ENCODE results near the gene SDC1.

Gene SDC1

DNA sequence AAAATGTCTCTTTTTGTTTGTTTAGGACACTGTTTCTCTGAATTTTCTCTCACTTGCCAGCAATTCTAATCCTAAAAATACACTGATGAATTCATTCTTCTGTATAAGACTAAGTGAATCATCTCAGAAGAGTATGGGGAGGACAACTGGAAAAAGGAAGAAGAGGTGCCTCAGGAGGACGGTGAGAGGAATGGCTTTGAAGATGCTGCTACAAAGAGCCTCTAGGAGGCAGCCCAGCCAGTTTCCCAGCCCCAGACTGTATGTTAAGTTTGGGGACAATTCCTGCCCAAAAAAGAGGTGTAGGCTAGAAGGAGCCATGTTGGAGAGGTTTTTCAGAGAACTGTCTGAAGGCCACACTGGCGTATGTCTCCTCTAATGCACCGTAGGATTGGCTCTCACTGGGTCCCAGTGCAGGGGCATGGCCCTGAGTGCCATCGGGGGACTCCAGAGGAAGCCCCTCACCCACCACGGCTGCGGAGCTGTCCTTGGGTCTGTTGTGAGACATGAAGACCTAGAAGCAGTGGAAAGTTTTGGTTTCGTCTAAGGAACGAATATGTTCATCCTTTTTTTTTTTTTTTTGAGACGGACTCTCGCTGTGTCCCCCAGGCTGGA is 3.1 kb upstream of the SDC1 start:
- no peak for DNase-seq

DNA sequence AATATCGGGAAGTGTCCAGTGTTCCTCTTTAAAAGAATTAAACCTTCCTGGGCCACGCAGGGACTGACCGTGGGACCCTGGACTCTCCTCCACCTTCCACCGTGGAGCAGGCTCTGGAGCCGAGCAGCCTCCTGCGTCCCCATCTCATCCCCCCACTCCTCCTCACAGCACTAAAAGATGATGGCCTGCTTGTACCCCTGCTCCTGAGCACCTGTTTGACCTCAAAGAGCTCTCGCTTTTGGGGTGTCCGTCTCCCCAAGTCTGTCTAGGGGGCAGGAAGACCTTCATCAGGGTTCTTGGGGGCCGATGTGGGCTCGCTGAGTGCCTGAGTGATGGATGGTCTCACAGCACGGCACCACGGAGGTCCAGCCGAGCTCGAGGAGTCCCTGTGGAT is 1.2 kb upstream of the SDC1 start:
- no peak for DNase-seq

DNA sequence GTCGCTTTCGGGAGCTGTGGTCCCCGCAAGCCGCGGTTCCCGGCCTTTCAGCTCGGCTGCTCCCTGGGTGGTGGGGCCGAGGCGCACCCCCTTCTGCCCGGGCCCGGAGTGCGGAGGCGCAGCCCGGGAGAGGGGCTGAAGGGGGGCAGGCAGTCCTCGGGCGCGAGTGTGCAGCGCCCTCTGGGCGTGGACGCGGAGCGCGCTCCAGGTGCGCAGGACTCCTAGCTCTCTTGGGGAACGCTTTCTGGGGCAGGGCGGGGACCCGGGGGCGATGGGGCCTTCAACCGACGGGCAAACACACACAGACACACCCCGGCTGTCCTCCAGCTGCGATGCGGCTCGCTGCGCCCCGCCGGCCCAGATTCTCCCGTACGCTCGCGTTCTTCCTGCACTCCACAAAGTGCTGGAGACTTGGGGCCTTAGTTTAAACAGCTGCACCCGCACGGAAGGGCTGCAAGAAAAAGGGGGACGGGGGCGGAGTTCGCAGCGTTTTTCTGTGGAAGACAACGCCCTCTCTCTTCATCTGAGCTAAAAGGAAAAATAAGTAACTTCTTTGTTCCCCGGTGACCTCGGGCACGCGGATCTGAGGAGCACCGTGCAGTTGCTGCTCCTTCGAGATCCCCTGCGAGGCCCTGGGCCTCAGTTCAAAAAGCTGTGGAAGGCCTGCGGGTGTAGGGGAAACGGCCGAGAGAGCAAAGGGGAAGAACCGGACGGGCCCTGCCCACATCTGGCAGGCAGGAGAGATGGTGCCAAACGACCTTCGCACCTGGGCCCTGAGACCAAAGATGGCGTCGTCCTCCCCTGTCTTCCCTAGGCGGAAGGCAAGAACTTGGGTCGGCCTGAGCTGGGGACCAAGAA is 593 bp upstream of the SDC1 start:
- peak; percentile 35 for DNase-seq

DNA sequence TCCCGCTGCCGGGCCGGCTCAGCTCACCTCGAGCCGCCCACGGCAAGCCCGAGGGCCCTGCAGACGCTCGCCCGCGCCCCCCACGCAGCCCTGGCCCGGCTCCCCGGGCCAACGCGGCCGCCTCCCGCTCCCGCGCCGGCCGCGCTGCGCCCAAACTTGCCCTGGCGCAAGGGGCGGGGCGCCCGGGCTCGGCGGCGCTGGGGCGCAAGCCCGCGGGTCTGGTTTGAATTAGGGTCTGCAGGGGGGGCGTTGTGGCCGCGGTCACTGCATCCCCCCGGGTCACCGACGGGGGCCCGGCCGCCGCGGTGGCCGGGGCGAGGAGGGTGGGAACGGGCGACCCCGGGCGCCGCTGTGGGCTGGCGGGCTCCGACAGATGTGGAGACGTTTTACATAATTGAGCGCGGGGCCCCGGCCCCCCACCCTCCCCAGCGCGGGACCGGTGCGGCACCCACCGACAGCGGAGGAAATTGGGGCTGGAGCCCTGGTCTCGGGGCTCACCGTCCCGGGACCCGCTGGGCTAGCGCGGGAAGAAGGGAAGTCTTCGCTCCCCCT is 690 bp downstream of the SDC1 start:
- DNase-seq, result no peak

DNA sequence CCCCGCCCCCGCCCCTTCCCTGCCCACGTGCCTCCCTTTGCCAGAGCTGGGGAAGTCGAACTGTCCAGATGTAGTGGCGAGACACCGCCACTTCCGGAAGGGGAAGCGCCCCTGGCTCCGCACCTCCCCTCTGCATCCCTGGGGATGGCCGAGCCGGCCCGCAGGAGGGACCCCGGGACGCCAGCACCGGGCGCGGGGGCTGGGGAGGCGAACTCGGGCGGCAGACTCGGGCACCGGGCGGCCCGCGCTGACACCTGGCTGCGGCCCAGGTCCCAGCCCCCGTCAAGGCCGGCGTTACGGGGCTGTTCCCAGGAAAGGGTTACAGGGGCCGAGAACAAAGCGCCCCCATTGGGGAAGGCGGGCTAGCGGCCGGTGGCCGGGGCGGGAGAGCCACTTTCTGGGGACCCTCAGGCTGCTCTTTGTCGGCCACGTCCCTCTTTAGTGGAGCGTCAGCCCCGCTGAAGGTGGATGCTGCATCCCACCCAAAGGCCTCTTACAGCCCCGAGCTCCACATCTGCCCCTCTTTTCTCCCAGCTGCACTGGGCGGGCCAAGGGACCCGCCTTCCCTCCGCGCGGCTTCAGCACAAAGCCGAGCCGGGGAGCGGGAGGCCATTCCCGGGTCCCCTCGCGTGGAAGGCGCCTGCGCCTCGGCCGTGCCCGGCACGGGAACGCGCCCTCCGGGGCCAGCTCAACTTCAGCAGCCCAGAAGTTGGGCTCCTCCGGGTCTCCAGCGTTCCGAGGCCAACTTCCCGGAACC is 1.3 kb downstream of the SDC1 start:
- DNase-seq, result peak; percentile 40

DNA sequence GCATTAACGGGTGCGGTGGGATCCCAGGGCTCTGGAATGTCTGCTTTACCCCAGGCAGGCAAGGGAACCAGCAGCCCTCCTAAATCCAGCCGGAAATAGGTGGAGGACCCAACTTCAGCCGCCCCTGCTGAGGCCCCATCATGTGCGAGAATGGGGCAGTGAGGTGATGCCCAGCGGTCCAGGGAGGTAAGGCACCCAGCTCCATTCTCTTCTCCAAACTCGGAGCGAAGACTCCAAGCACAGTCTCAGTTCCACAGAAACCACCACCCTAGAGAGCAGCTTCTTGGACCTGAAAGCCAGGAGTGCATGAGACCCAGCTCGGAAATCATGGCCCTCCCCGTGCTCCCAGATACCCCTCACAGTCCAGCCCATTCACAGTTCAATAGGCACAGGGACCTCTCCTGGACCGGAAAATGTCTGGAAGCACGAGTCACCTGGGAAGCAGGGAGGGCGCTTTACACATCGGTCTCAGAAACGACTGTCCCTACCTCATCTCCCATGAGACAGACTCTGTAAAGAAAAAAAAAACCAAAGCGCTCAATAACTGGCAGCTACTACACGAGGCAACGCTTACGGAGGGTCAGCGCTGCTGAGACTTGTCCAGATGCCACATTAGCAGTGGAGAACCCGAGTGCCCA is 2.0 kb downstream of the SDC1 start:
- DNase-seq, result no peak

DNA sequence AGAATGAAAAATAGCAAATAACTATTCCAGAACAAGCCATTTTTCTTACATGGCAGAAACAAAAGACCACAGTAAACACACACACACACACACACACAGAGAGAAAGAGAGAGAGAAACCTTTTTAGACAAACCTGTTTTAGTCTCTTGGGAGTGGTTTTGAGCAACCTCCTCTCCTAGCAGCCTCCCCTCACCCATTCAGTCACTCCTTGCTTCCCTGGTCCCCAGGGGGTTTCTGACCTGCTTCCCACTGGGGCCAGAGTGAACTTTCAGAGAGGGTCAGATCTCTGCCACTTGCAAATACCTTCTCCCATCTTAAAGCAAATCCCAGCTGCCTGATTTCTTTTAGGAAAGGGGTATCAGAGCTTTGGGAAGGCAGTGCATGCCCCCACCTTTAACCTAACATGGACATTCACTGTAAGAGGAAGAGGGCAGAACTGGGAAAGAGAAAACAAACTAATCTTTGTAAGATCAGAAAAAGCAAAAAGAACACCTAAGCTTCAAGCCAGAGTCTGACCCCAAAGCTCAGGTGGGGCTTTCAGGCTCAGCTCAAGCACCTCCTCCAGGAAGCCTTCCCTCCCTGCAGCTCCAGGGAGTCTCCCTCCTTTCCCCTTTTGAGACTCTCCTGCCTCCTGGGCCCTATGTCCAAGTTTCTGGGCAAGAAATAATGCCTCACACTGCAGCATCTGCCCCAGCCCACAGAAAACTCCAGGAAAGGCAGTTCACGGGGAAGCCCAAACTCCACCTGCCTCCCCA is 2.7 kb downstream of the SDC1 start:
- no peak for DNase-seq

DNA sequence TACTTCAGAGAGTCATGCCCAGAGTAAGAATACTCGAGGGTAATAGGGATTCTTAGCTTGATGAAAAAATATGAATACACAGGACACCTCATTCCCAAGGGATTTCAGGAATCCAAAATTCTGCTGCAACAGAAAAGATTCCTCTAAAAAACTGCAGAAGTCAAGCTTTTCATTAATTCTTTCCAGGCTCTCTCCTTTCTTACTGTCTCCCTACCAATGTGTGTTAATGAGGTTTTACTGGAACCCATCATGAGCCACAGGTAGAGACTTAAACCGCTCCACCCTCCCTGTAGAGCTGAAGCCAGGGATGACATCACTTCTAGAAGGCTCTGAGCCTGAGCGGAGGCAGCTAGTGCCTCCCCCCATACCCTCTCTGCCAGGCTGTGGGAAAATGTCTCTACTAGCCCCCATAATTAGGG is 3.4 kb downstream of the SDC1 start:
- DNase-seq, result peak; percentile 90

DNA sequence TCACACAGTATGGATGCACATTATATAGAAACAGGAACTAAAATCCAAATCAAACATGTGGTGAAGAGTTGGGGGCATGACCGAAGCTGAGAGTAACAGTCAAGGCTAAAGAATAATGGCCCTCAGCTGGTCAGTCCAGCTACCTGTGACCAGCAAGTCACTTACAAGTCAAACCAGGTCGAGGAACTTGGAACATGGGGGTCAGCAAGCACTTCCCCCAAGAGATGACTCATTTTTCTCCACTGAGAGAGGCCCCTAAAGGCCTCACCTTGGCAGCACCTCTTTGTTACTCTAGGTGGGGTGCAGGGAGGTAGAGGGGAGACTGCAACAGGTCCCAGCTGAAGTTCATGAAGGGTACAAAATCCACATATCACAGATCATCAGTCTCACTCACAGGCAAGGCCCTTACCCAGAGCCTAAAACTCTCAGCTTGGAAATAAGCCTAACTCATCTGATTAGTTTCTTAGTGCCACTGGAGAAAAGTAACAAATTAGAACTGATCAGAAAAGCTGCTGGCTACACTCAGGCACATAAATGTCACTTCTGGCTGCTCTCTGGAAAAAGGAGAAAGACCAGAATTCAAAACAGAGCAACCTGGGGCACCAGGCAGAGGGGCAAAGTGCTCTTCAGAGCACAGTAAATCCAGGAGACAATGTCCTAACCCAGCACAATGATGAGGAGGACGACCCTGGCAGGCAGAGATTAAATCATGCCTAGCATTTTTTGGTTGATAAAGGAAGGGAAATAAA is 4.0 kb downstream of the SDC1 start:
- DNase-seq, result no peak

DNA sequence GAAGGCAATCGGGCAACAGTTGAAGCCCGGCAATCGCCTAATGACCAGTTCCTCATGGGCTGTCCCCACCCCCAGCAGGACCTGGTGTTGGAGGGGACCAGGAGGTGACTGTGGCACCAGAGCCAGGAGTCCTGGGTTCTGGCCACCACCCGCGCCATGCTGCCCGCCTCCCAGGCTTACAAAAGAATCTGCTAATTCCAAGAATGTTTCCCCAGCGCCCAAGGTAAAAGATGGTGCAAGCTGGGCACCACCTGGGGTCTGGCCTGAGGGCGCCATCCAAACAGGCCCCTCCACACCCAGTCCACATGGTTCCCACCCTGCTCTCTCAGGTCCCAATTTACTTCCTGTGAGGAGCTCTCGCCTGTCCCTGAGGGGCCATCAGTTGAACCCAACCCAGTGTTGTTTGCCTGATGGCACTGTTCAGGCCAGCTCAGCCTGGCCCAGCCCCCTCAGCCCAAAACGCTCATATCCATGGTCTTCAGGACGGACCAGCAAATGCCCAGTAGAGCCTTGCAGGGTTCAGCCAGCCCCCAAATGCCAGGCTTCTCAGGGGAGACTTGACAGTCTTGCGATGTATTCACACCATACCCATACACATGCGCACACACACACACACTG is 5.1 kb downstream of the SDC1 start:
- DNase-seq, result no peak

DNA sequence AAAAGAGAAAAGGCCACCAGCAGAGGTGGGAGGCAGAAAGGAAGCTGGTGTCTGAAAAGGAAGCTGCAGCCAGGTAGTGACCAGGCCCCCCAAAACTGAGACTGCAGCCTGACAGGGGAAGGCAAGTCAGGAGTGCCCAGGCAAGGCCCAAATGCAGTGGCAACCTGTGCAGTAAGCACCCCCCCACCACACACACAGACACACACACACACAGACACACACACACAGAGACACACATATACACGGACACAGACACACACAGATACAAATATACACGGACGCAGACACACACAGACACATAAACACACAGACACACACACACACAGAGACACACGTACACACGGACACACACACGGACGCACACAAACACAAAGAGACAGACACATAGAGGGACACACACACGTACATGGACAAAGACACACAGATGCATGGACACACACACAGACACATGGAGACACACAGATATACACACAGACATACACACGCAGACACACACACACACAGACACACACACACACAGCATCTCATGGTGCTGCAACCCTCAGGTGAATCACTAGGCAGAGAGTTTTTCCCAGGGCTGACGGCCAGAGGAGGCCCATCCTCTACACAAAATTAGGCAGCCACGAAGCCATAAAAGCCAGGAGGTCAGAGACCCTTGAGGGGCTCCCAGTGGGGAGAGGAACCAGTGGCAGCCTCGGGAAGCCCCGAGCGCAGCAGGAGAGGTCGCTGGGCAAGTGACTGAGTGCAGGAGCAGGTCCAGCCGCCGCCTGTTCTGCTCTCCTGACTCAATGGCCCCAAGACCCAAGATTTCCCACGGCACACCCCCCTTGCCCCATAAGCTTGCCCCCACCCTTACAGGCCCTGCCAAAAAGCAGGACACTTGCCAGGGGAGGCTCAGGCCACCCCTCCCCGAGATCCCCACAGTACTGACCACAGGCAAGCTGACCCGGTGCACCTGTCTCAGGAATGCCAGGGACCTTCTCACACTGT is 6.3 kb downstream of the SDC1 start:
- no peak for DNase-seq

DNA sequence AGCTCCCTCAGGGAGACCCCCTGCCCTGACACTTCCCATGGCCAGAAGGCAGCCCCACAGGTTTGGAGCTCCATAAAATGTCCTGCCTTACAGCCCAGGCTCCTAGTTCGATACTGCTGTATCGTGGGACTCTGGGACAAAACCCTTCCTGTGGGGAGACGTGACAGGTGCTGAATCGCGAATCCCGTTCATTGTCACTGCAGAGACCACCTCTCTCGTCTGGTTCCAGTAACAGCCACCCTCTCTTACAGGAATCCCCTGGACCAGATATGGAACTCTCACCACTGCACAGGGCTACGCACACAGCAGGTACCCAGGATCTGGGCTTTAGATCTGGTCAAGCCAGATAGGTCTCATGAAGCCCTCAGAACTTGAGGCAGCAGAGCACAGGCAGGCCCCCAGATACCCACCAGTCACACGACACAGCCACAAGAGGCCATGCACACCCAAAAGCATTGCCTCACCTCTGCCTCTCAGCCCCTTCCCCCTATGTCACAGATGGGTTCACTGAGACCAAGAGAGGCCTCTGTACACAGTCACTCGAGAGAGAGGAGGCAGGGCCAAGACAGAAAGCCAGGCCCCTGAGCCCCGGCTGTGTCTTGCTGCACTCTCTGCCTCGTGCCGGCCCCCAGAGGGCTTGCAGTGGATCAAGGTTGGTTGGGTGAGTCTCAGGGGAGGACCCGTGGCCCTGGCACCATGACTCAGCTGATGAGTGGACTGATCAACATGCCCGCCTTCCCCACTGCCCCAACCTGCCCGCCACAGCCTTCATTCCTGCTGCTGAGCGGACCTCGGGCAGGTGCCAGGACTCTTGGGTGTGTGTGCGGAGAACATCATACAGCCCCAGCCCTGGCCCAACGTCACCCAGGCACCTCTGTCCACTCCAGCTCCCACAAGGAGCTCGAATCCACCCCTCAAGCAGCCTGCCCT is 7.6 kb downstream of the SDC1 start:
- DNase-seq, result peak; percentile 31

DNA sequence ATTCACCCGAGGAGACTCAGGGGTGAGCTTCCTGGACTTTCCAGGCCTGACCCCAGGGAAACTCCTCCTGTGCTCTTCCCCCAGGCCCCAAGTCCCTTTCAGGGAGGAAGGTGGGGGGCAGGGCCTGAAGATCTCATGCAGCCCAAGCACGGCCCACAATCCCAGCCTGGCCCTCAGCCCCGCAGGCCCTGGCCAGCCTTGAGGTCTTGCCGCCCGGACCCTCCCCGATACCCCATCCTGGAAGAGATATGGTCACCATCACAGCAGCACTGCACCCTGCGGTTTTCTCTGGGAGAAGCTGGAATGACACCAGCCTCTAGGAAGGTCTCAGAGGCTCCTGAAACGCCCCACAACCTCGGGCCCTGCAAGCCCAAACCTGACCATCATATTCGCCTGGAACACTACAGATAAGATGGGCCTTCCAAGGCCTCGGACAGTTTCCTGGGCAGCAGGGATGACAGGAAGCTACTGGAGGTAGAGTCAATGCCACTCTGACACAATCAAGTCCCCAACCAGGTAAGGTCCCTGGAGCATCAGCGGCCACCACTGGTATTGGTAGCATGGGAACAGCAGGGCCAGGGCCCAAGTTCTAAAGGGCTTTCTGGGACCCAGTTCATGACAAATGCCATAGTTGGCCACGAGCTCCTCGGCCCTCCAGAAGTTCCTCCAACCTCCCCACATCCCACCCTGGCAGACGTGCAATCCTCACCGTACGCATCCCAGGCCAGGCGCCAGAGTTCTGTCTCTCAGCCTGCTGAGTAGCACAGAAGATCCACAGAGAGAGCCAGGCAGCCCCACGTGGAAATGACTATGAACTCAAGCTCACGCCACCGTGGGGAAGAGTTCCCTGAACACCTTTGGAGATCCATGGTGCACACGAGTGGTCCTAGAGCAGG is 8.6 kb downstream of the SDC1 start:
- DNase-seq, result no peak

- no peak for DNase-seq
These were observed 9.5 kb downstream of the SDC1 start for GRCh38 chr2:20215183-20216040.

- no peak for DNase-seq
These were observed 10.3 kb downstream of the SDC1 start for GRCh38 chr2:20214566-20215182.

Measured in fibroblast of skin of back (primary cell).